Mesendoderm (in vitro differentiated cells): ENCODE data around the gene SKP1.

Experiments
- DNase-seq: peaks from one replicate; pipeline ENCODE4 v3.0.0; 2013
- H2AK5ac ChIP-seq: 2 replicates; pipeline ENCODE4 v1.6.1; 2013; ENCODE audit warnings: low read length, inconsistent platforms
- H2BK120ac ChIP-seq: 2 replicates; pipeline ENCODE4 v1.6.1; 2013; ENCODE audit warnings: low read depth, mild to moderate bottlenecking, low read length, moderate library complexity, mixed read lengths
- H2BK15ac ChIP-seq: replicated peaks from 2 replicates; pipeline ENCODE4 v1.6.1; 2013; ENCODE audit warnings: low read depth, mild to moderate bottlenecking, moderate library complexity
- H2BK5ac ChIP-seq: 2 replicates; pipeline ENCODE4 v1.6.1; 2013; ENCODE audit warnings: low read length, inconsistent platforms
- H3K18ac ChIP-seq: 2 replicates; pipeline ENCODE4 v1.6.1; 2013; ENCODE audit warnings: mild to moderate bottlenecking, low read length, mixed read lengths
- H3K23ac ChIP-seq: one replicate; pipeline ENCODE4 v1.6.1; 2013; ENCODE audit warnings: low read length
- H3K27ac ChIP-seq: 2 replicates; pipeline ENCODE4 v1.5.1; 2013; ENCODE audit warnings: low read depth, mild to moderate bottlenecking, inconsistent platforms, low read length, moderate library complexity
- H3K27me3 ChIP-seq: 2 replicates; pipeline ENCODE4 v1.6.1; 2013; ENCODE audit warnings: low read length, control low read depth, mild to moderate bottlenecking, inconsistent platforms; ENCODE audit not compliant: insufficient read depth, poor library complexity
- H3K36me3 ChIP-seq: 2 replicates; pipeline ENCODE4 v1.6.1; 2013; ENCODE audit warnings: low read length, inconsistent platforms; ENCODE audit not compliant: control insufficient read depth, insufficient read depth
- H3K4ac ChIP-seq: one replicate; pipeline ENCODE4 v1.6.1; 2013; ENCODE audit warnings: low read depth, mild to moderate bottlenecking, low read length, moderate library complexity
- H3K4me1 ChIP-seq: 2 replicates; pipeline ENCODE4 v1.6.1; 2013; ENCODE audit warnings: low read depth, low read length, inconsistent platforms; ENCODE audit not compliant: control insufficient read depth
- H3K4me2 ChIP-seq: 2 replicates; pipeline ENCODE4 v1.6.1; 2013; ENCODE audit warnings: low read length
- H3K4me3 ChIP-seq: 2 replicates; pipeline ENCODE4 v1.5.1; 2013; ENCODE audit warnings: mild to moderate bottlenecking, low read length
- H3K56ac ChIP-seq: one replicate; pipeline ENCODE4 v1.6.1; 2013; ENCODE audit warnings: low read length
- H3K79me1 ChIP-seq: 2 replicates; pipeline ENCODE4 v1.6.1; 2013; ENCODE audit warnings: low read length, inconsistent platforms
- H3K79me2 ChIP-seq: 2 replicates; pipeline ENCODE4 v1.6.1; 2013; ENCODE audit warnings: mild to moderate bottlenecking, low read length; ENCODE audit not compliant: control insufficient read depth, insufficient read depth
- H3K9ac ChIP-seq: 2 replicates; pipeline ENCODE4 v1.6.1; 2013; ENCODE audit warnings: low read length, inconsistent platforms
- H4K5ac ChIP-seq: one replicate; pipeline ENCODE4 v1.6.1; 2013; ENCODE audit warnings: low read length
- H4K8ac ChIP-seq: one replicate; pipeline ENCODE4 v1.6.1; 2013; ENCODE audit warnings: low read depth, mild to moderate bottlenecking, control low read depth, low read length, moderate library complexity
- WGBS: extraction: QIAGEN DNeasy Blood & Tissue Kit; methylation state at CpG from one replicate; pipeline ENCODE4 v1.1.7; 2013; ENCODE audit warnings: low lambda C conversion rate, missing lambda C conversion rate; ENCODE audit not compliant: insufficient coverage; ENCODE audit errors: extremely low coverage; 5-methylcytosine and 5-hydroxymethylcytosine counted together

SKP1 gene

GRCh38 chr5:134148316-134148715 lies 28.4 kb downstream of the SKP1 start:
- H3K18ac ChIP-seq, result no peak overlapping the region
- H3K27me3 ChIP-seq, result no peaks in the 10 kb centered on the region
- H3K79me2 ChIP-seq, result peaks cover 1% of the 10 kb centered on the region
- no peak overlapping the region for H3K4ac ChIP-seq
- H4K8ac ChIP-seq, result no peak overlapping the region
- H3K56ac ChIP-seq, result no peak overlapping the region
- no peak overlapping the region for H3K4me2 ChIP-seq
- no peak overlapping the region for H2BK15ac ChIP-seq
- H2BK5ac ChIP-seq, result no peak overlapping the region
- no CpG with 5 or more reads among the region's 2 CpGs for WGBS
- DNase-seq, result no peak
- no peaks in the 10 kb centered on the region for H3K4me1 ChIP-seq
- H3K79me1 ChIP-seq, result peaks cover 12% of the 10 kb centered on the region
- no peak overlapping the region for H3K23ac ChIP-seq
- no peak overlapping the region for H2AK5ac ChIP-seq
- peaks cover 20% of the 10 kb centered on the region for H3K36me3 ChIP-seq
- H3K27ac ChIP-seq, result no peak overlapping the region
- no peak overlapping the region for H3K4me3 ChIP-seq
- H4K5ac ChIP-seq, result no peak overlapping the region
- no peak overlapping the region for H2BK120ac ChIP-seq
- H3K9ac ChIP-seq, result no peak overlapping the region

GRCh38 chr5:134146651-134147518 lies 29.9 kb downstream of the SKP1 start:
- Histone ChIP-seq H2AK5ac (no peak overlapping the region), H3K4ac (no peak overlapping the region), H3K79me2 (peaks cover 1% of the 10 kb centered on the region), H2BK15ac (no peak overlapping the region), H2BK120ac (no peak overlapping the region), H3K79me1 (peaks cover 14% of the 10 kb centered on the region), H3K4me3 (no peak overlapping the region), H3K27ac (no peak overlapping the region), H2BK5ac (no peak overlapping the region), H3K27me3 (no peaks in the 10 kb centered on the region), H3K36me3 (peaks cover 20% of the 10 kb centered on the region), H3K9ac (no peak overlapping the region), H4K8ac (no peak overlapping the region), H3K56ac (no peak overlapping the region), H3K18ac (no peak overlapping the region), H4K5ac (no peak overlapping the region), H3K4me2 (no peak overlapping the region), H3K23ac (no peak overlapping the region), H3K4me1 (no peaks in the 10 kb centered on the region)
- no peak for DNase-seq
- no CpG with 5 or more reads among the region's 4 CpGs for WGBS

DNA sequence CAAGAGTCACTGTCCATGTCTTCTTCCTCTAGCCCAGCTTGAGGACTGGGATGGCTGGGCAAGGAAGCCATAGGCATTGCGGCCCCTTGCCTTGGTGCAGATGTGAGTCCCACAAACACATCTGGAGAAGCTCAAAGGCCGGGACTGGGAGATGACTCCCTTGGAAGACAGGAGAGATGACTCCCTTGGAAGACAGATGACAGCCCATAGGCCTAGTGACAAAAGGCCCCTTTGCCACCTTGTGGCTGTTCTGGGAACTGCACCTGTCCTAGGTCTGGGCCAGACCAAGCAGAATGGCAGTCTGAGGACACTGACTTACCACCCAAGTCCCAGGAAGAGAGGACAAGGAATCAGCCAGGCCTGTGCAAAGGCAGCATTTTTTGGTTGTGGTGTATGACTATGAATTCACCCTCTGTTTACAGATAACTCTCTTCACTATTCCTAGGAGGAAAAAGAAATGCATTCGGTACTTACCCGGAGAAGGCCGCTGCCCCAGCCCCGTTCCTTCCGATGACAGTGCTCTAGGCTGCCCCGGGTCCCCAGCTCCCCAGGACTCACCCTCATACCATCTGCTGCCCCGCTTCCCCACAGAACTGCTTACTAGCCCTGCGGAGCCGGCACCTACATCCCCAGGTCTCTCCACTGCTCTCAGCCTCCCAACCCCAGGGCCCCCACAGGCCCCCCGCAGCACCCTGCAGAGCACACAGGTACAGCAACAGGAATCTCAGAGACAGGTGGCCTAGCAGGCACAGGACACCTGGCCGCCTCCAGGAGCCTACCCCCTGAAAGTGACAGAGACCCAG lies 30.8 kb downstream of the SKP1 start:
- no CpG with 5 or more reads among the region's 13 CpGs for WGBS
- Histone ChIP-seq H2AK5ac (no peak overlapping the region), H3K56ac (no peak overlapping the region), H2BK5ac (no peak overlapping the region), H3K36me3 (peaks cover 19% of the 10 kb centered on the region), H3K79me2 (no peaks in the 10 kb centered on the region), H3K27me3 (no peaks in the 10 kb centered on the region), H3K4ac (no peak overlapping the region), H3K4me2 (no peak overlapping the region), H4K8ac (no peak overlapping the region), H2BK15ac (no peak overlapping the region), H3K27ac (no peak overlapping the region), H3K9ac (no peak overlapping the region), H3K23ac (no peak overlapping the region), H3K4me1 (no peaks in the 10 kb centered on the region), H3K4me3 (no peak overlapping the region), H3K79me1 (peaks cover 12% of the 10 kb centered on the region), H2BK120ac (no peak overlapping the region), H4K5ac (no peak overlapping the region), H3K18ac (no peak overlapping the region)
- peak; percentile 88 for DNase-seq

DNA sequence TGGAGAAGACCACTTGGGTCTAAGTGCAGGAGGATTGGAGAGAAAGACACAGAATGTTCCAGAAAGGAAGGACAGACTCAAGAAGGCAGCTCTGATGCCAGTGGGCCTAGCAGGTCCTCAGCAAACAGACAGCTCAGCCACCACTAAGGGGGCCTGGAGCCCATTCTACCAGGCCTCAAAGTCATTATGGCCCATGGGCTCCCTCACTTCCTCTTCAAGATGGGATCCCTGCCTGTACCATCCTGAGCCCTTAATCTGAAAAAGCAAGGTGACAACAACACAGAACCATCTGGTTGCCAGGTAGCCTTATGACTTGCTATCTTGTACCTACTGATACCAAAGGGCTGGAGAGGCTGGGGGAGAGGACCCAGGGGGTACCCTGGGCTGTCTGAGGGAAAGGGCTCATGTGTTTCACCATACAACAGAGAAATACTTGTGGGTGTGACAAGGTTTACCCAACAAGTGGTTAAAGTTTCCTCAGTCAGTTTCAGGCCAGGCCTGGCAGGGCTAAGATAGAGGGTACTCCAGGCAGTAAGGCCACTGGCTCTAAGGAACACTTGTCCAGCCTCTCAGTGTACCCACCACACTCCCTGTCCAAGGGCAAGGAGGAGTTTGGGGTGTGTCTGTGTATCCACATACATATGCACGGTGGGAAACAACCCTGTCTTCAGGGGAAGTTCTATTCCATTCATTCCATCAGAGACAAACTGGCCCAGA lies 31.6 kb downstream of the SKP1 start:
- no peaks in the 10 kb centered on the region for H3K4me1 ChIP-seq
- WGBS, result no CpG with 5 or more reads among the region's 1 CpG
- H3K79me2 ChIP-seq, result no peaks in the 10 kb centered on the region
- peaks cover 19% of the 10 kb centered on the region for H3K36me3 ChIP-seq
- H2BK15ac ChIP-seq, result no peak overlapping the region
- no peak overlapping the region for H2BK5ac ChIP-seq
- H3K79me1 ChIP-seq, result peaks cover 13% of the 10 kb centered on the region
- no peak overlapping the region for H2BK120ac ChIP-seq
- H3K9ac ChIP-seq, result no peak overlapping the region
- DNase-seq, result no peak
- no peak overlapping the region for H3K4me3 ChIP-seq
- H4K8ac ChIP-seq, result no peak overlapping the region
- H4K5ac ChIP-seq, result no peak overlapping the region
- no peak overlapping the region for H3K18ac ChIP-seq
- H3K23ac ChIP-seq, result no peak overlapping the region
- H3K4ac ChIP-seq, result no peak overlapping the region
- no peak overlapping the region for H2AK5ac ChIP-seq
- H3K56ac ChIP-seq, result no peak overlapping the region
- H3K27me3 ChIP-seq, result no peaks in the 10 kb centered on the region
- no peak overlapping the region for H3K4me2 ChIP-seq
- H3K27ac ChIP-seq, result no peak overlapping the region

DNA sequence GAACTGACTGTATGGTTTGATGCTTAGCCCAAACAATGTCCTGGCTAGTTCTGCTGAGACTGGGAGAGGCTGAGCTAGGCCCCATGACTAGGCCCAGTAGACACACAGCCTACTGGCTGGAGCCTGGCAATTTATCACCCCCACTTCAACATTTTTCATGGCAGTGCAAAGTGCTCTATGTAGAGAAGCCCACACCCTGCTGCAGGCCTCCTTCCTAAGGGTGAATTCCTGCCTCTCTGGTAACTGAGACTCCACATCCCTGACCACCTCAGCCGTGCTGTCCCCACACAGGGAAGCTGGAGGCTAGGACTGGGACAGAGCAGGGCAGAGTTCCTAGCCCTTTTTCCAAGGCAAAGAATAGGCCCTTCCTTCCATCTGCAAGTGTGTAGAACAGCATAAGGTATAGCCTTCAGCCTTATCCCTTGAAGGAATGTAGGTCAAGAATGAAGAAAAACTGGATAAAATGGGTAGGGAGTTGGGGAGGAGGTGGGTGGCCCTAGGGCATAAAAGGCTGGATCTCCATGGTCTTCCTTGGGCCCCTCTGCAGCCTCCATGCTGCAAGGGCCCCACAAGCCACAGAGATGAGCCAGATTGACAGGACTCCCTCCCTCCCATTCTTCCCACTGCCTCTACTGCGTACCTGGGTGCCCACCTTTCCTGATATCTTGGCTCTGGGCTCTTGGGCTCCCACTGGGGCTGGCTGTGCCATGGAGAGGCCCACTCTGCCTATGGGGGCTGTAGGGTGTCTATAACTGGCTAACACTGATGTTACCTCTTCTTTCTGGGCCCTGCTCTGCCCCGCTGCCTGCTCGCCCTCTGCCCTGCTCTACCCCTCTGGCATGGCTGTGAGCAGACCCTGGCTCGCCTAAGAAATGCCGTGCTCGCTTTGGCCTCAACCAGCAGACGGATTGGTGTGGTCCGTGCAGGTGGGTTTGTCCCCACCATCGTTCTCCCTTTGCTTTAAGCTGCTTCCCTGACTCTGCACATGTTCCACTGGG lies 32.5 kb downstream of the SKP1 start:
- Histone ChIP-seq H3K4me1 (no peaks in the 10 kb centered on the region), H3K36me3 (peaks cover 18% of the 10 kb centered on the region), H3K56ac (no peak overlapping the region), H3K79me1 (peaks cover 8% of the 10 kb centered on the region), H2BK15ac (no peak overlapping the region), H3K18ac (no peak overlapping the region), H4K5ac (no peak overlapping the region), H3K9ac (no peak overlapping the region), H2AK5ac (no peak overlapping the region), H3K27ac (no peak overlapping the region), H2BK120ac (no peak overlapping the region), H3K4me3 (no peak overlapping the region), H3K27me3 (no peaks in the 10 kb centered on the region), H3K23ac (no peak overlapping the region), H3K4me2 (no peak overlapping the region), H3K79me2 (no peaks in the 10 kb centered on the region), H3K4ac (no peak overlapping the region), H2BK5ac (no peak overlapping the region), H4K8ac (no peak overlapping the region)
- no CpG with 5 or more reads among the region's 10 CpGs for WGBS
- DNase-seq, result no peak
